Activated T-cell treated with anti-CD3 and anti-CD28 coated beads for 1 hour (primary cell): ENCODE measurements around the gene ZNF765.
"Not testable (repeated sequence)": the region's sequence is repeated elsewhere in the genome, so short reads cannot be mapped to it uniquely, and the experiment has no call there.

ENCODE experiments used
- DNase-seq: peaks from one replicate; pipeline ENCODE4 v3.0.0-alpha.2; 2020; ENCODE audit warnings: low read depth

The ZNF765 gene

DNA sequence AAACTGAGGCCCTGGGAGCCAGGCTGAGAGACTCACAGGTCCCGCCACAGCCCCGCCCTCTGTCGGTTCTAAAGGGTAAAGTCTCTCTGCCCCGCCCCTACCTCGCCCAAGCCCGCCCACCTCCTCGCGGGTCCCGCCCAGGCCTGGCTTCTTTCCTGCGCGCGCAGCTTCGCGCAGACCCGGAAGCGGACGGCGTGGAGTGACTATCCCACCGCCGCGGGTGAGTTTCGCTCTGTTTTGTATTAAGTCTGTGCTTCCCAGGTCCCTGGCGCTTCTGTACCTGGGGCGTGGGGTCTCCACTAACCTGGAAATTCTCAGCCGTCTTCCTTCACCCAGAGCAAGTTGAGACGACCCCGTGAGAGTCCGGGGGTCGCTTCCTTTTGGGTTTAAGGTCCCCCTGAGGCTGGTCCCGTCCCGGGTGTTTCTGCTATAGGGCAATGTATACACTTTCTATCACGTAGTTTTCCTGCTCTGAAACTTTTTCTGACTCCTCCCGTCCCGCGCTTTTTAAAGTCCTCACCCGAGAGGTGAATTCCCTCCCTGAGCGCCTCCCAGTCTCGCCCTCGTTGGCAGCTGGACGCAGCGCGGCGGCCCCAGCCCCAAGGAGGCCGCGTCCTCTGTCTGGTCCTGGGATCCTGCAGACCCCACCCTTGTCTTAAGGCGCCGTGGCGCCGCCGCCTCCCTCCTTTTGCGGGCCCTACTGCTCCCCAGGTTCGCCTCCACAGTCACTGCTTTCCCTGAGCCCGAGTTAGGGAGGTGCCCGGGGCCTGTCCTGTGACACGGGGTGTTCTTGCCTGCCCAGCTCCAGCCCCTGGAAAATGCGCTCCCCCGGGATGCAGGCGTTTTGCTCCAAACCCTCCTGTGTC, at the start of gene ZNF765:
ZNF765 (plus strand) TSS at position 176 of the 866 bp plus-strand sequence. CDS start 2,867 bp downstream, outside the sequence.
- DNase-seq: peak; percentile 98

DNA sequence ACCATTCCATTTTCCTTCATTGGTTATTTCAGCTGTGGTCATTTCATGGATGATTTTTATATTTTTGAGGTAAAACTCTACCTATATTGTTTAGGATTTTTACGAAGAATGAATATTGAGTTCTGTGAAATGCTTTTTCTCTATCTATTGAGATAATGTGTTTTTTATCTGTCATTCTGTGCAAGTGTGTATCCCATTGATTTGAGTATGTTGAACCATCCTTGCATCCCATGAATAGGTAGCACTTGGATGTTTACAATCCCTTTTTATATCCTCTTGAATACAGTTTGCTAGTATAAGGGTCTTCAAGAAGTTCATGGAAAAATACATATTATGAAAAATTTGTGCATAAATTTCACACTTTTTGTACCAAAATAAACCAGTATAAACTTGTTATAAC, 39.2 kb upstream of the ZNF765 start:
- no peak for DNase-seq

DNA sequence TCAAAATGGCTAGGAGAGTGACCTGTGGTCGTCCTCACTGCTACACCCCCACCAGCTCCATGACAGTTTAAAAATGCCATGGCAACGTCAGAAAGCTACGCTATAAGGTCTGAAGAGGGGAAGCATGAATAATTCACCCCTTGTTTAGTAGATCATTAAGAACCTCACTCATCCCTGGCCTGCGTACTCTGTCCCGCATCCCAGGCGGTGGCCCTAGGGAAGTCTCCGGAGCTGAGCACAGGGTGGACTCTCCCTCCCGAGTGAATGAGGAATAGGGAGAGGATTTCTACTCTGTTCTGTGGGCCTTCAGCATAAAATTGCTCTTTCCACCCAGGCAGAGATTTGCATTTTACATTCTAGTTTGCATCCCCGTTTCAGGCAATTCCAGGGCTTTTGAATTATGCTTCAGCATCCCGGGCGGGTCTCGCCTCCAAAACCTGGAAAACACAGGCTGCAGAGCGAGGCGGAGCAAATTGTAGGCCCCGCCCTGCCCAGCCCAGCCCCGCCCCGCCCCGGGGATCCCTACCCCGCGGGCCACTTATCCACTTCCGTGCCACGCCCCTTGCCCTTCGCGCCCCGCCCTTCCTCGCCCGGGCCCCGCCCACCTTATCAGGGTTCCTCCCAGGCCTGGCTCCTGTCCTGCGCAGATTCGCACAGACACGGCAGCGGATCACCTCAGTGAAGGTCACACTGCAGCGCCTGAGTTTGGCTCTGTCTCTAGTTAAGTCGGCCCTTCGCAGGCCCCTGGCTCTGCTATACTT, 36.9 kb upstream of the ZNF765 start:
- DNase-seq: no peak

DNA sequence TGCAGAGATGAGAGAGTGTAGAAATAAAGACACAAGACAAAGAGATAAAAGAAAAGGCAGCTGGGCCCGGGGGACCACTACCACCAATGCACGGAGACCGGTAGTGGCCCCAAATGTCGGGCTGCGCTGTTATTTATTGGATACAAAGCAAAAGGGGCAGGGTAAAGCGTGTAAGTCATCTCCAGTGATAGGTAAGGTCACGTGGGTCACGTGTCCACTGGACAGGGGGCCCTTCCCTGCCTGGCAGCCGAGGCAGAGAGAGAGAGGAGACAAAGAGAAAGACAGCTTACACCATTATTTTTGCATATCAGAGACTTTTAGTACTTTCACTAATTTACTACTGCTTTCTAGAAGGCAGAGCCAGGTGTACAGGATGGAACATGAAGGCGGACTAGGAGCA, 34.9 kb upstream of the ZNF765 start:
- not testable (repeated sequence) for DNase-seq

DNA sequence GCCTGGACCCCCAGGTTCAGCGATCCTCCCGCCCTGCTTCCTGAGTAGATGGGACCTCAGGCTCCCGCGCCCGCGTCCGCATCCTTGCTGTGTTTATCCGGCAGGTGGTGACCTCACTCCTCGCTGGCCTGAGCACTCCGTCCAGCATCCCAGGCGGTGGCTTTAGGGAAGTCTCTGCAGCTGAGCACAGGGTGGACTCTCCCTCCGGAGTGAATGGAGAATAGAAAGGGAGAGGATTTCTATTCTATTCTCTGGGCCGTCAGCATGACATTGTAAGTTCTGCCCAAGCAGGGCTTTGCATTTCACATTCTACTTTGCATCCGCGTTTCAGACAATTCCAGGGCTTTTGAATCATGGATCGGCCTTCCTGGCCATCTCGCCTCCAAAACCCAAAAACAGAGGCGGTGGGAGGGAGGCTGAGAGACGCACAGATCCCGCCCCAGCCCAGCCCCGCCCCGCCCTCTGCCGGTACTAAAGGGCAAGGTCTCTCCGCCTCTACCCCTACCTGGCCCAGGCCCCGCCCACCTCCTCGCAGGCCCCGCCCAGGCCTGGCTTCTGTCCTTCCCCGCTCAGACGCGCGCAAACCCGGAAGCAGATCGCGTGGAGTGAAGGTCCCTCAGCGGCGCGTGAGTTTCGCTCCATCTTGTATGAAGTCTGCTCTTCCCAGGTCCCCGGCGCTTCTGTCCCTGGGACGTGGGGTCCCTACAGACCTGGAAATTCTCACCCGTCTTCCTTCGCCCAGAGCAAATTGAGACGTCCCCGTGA, 29.6 kb upstream of the ZNF765 start, which contains the start of gene ZNF525:
ZNF525 (plus strand) TSS at position 572 of the 765 bp plus-strand sequence. CDS start 6,577 bp downstream, outside the sequence.
- DNase-seq: peak; percentile 96

DNA sequence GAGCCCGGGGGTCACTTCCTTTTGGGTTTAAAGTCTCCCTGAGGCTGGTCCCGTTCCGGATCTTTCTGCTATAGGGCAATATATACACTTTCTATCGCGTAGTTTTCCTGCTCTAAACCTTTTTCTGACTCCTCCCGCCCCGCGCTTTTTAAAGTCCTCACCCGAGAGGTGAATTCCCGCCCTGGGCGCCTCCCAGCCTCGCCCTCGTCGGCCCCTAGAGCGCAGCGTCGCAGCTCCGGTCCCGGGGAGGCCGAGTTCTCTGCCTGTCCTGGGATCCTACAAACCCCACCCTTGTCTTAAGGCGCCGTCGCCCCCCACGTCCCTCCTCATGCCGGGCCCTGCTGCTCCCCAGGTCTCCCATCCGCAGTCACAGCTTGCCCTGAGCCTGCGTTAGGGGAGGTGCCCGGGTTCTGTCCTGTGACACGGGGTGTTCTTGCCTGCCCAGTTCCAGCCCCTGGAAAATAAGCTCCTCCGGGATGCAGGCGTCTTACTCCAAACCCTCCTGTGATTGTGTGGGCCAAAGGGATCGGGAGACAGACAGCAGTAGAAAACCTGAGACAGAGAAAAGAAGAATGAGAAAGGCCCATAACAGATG, 29.0 kb upstream of the ZNF765 start:
- DNase-seq: no peak

DNA sequence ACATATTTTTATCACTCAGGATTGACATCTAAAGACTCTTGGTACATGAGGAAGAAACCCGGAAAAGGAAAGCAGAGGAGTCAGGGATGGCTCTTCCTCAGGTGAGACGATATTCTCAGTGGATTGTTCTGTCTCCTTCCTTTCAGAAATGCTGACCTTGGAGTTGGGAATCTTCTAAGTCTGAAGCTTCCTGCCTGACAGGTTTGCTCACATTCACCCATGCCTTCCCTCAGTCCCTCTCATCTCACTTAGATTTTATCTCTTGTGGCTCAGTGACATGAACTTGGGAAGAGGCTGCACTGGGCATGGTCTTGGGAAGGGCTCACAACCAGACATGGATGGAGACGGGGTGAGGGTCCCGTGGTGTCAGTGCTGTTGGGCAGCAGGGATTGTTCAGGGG, 22.8 kb upstream of the ZNF765 start:
- DNase-seq: no peak

DNA sequence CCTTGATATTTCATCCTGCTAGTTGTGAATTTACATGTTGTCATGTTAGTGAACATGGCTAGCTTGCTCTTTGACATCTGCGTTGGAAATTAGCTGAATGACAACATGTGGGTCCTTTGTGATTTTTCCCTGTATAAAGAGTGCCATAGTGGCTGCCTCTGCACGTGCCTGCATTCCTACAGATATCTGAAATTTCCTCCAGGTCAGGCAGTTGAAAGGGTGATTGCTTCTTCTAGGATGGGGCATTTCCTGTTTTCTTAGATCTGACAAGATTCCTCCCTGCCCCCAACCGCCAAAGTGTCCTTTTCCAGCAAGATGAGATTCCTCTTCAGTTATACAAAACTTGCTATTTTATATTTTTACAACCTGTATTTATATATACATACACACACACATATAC, 20.7 kb upstream of the ZNF765 start:
- DNase-seq: no peak

DNA sequence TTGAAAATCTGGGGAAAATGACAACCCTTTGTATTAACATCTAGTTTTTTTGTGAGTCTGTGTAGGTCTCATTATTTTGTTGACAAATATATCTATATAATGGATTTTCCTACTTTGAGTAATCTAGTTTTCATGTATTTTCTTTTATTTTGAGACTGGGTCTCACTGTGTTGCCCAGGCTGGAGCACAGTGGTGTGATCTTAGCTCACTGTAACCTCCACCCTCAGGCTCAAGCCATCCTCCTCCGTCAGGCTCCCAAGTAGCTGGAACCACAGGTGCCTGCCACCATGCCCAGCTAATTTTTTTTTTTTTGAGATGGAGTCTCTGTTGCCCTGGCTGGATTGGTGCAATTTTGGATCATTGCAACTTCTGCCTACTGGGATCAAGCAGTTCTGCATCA, 20.2 kb upstream of the ZNF765 start:
- DNase-seq: no peak

DNA sequence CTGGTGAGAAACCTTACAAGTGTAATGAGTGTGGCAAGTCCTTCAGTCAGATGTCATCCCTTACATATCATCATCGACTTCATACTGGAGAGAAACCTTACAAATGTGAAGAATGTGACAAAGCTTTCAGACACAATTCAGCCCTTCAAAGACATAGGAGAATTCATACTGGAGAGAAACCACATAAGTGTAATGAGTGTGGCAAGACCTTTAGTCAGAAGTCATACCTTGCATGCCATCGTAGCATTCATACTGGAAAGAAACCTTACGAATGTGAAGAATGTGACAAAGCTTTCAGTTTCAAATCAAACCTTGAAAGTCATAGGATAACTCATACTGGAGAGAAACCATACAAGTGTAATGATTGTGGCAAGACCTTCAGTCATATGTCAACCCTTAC, 13.6 kb upstream of the ZNF765 start:
- no peak for DNase-seq

DNA sequence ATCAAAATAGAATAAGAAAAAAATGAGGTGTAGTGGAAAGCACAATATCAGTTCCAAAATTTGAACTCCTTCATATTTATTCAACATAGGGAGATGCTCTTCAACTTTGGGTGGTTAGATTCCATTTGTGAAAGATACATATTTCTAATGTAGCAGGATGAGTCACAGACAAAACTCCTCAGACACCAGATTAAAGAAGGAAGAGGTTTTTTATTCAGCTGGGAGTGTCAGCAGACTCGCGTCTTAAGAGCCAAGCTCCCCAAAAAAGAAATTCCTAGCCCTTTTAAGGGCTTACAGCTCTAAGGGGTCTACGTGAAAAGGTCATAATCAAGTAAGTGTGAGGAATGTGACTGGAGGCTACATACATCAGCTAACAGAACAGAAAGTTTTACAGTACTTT, 6.8 kb upstream of the ZNF765 start:
- DNase-seq: no peak

DNA sequence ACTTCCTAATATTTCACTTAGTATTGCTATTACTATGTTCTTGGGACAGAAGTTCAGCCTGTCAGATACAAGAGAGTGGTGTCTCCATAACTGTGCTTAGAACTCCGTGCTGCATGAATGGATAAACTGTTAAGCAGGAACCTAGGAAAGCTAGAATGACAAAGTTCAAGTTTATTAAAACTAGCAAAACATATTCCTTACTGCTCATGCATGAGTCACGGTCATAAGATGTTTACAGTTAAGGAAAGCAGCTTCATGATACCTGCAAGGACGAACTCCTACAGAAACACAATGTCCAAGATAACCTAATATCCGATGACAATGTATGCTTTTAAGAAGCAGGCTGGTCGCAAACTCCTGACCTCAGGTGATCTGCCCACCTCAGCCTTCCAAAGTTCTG, 6.0 kb upstream of the ZNF765 start:
- no peak for DNase-seq

DNA sequence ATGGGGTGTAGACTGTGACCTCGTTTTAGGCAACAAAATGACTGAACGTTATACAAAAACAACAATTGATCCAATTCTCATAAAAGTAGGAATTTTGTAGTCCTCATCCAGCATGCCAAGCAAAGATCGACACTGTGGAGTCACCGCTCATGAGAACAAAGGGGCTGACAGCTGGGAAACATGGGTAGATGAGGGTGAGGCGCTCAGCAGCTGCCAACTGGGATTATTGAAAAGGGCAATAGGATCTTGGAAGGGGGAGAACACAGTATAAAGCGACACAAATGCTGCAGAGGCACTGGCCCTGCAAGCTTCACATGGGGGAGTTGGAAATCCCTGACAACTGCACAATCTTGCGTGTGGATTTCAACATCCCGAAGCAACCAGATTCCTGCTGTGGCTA, 5.4 kb upstream of the ZNF765 start:
- no peak for DNase-seq

DNA sequence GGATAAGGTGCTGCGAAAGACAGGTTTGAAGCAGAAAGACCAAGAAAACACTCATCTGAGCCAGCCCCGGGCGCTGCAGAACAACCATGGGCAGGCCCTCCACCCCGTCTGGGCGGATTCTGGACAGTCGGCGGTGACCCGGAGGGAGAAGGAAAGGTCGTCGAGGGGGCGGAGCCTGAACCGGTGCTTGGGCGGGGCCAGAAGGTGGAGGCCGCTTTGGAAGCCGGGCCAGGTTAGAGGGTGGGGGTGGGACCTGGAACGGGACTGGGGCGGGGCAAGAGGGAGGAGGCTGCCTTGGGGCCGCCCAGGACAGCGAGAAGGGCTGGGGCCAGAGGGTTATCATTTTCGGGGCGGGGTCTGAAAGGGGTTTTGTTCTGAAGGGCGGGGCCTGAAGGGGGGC, 5.0 kb upstream of the ZNF765 start:
- DNase-seq: no peak

DNA sequence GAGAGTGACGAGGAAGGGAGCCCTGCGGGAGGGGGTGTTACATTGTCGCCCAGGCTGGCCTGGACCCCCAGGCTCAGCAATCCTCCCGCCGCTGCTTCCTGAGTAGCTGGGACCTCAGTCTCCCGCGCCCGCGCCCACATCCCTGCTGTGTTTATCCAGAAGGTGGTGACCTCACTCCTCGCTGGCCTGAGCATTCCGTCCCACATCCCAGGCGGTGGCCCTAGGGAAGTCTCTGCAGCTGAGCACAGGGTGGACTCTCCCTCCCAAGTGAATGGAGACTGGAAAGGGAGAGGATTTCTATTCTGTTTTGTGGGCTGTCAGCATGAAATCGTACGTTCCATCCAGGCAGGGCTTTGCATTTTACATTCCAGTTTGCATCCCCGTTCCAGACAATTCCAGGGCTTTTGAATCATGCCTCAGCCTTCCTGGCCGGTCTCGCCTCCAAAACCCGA, 401 bp upstream of the ZNF765 start:
- no peak for DNase-seq

DNA sequence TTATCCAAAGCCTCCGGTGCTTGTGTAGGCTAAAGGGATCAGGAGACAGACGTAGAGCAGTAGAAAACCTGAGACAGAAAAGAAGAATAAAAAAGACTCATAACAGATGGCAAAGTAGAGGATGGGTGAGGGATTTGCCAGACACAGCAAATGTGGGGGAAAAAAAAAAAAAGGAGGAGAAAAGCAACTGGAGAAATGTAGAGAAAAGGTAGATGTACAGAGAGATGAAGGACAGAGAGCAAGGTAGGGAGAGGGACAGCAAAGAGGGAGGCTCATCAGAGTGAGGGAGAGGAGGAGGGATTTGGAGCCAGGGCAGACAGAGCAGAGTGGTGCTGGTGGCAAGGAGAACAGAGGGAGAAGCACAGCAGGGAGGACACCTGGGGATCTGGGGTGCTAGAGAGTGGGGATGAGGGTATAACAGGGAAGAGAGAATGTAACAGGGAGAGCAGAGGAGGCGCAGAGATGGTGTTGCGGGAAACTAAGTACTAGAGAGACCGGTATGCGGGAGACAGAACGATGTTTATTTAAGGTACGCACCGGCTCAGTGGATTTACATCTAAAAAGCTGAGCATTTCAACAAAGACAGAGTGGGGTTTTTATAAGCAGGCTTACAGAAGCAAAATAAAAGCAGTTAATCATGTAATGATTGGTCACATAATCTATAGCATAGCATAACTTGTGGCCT, 1.0 kb downstream of the ZNF765 start:
- DNase-seq: not testable (repeated sequence)

DNA sequence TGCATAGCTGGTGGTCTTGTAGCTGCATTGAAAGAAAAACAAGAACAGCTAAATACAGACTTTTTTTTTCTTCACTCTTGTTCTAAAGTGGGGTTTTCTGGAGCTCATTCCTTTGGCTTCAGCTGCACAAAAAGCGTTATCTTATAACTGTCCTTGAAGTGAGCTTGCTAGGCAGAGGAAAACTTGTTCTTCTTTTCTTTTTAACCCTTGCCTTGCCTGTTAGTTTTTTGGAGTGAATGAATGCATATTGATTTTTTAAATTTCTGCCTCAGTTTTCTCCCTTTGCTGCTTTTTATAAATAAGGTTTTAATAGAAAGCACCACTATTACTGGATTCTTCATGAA, 1.5 kb downstream of the ZNF765 start:
- DNase-seq: no peak

DNA sequence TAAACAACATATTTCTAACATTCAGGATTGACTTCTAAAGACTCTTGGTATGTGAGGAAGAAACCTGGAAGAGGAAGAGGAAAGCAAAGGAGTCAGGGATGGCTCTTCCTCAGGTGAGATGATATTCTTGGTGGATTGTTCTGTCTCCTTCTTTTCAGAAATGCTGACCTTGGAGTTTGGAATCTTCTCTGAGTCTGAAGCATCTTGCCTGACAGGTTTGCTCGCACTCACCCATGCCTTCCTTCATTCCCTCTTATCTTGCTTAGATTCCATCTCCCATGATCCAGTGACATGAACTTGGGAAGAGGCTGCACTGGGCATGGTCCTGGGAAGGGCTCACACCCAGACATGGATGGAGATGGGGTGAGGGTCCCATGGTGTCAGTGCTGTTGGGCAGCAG, 3.0 kb downstream of the ZNF765 start:
- DNase-seq: not testable (repeated sequence)

DNA sequence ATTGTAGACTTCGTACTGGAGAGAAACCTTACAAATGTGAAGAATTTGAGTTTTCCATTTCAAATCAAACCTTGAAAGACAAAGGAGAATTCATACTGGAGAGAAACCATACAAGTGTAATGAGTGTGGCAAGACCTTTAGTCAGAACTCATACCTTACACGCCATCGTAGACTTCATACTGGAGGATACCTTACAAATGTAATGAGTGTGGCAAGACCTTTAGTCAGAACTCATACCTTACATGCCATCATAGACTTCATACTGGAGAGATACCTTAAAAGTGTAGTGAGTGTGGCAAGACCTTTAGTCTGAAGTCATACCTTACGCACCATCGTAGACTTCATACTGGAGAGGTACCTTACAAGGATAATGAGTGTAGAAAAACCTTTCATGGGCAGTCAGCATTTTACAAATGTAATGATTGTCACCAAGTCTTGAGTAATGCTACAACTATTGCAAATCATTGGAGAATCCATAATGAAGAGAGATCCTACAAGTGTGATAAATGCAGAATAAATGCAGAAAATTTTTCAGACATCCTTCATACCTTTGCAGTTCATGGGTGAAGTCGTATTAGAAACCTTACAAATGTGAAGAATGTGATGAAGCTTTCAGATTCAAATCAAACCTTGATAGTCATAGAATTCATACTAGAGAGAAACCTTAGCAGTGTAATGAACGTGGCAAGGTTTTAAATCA, 14.7 kb downstream of the ZNF765 start:
- no peak for DNase-seq

DNA sequence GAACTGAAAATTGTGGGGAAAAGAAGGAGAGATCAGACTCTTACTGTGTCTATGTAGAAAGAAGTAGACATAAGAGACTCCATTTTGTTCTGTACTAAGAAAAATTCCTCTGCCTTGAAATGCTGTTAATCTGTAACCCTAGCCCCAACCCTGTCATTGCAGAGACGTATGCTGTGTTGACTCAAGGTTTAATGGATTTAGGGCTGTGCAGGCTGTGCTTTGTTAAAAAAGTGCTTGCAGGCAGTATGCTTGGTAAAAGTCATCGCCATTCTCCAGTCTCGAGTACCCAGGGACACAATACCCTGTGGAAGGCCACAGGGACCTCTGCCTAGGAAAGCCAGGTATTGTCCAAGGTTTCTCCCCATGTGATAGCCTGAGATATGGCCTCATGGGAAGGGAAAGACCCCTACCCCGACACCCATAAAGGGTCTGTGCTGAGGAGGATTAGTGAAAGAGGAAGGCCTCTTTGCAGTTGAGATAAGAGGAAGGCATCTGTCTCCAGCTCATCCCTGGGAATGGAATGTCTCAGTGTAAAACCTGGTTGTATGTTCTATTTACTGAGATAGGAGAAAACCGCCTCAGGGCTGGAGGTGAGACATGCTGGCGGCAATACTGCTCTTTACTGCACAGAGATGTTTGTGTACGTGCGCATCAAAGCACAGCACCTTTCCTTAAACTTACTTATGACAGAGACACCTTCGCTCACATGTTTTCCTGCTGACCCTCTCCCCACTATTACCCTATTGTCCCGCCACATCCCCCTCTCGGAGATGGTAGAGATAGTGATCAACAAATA, 25.8 kb downstream of the ZNF765 start:
- not testable (repeated sequence) for DNase-seq
